ENCODE results near the gene NOD2.

The NOD2 gene

GRCh38 chr16:50712560-50712898 lies 19.1 kb downstream of the NOD2 start:
- DNase-seq (ENCODE audit: low read depth in 2 of 2, low spot score in 1 of 2) = no peak

GRCh38 chr16:50712956-50713355 lies 19.6 kb downstream of the NOD2 start:
- no peak for DNase-seq (ENCODE audit: low read depth in 2 of 2, low spot score in 1 of 2)

GRCh38 chr16:50717091-50717490 lies 23.7 kb downstream of the NOD2 start:
- DNase-seq (ENCODE audit: low read depth in 2 of 2, low spot score in 1 of 2) = no peak

GRCh38 chr16:50717494-50717893 lies 24.1 kb downstream of the NOD2 start:
- no peak for DNase-seq (ENCODE audit: low read depth in 2 of 2, low spot score in 1 of 2)

- no peak for DNase-seq (ENCODE audit: low read depth in 2 of 2, low spot score in 1 of 2)
These were observed 24.8 kb downstream of the NOD2 start for GRCh38 chr16:50718061-50718760.

GRCh38 chr16:50718761-50719400 lies 25.5 kb downstream of the NOD2 start:
- no peak for DNase-seq (ENCODE audit: low read depth in 2 of 2, low spot score in 1 of 2)

GRCh38 chr16:50719401-50720337 lies 26.3 kb downstream of the NOD2 start:
- no peak for DNase-seq (ENCODE audit: low read depth in 2 of 2, low spot score in 1 of 2)

- no peak for DNase-seq (ENCODE audit: low read depth in 2 of 2, low spot score in 1 of 2)
These were observed 28.4 kb downstream of the NOD2 start for GRCh38 chr16:50721549-50722404.

GRCh38 chr16:50722405-50722737 lies 29.0 kb downstream of the NOD2 start:
- DNase-seq (ENCODE audit: low read depth in 2 of 2, low spot score in 1 of 2) = no peak

- DNase-seq (ENCODE audit: low read depth in 2 of 2, low spot score in 1 of 2) = no peak
These were observed 29.6 kb downstream of the NOD2 start for GRCh38 chr16:50722960-50723359.

- DNase-seq (ENCODE audit: low read depth in 2 of 2, low spot score in 1 of 2) = no peak
These were observed 30.9 kb downstream of the NOD2 start for GRCh38 chr16:50724306-50724705.

- DNase-seq (ENCODE audit: low read depth in 2 of 2, low spot score in 1 of 2) = no peak
These were observed 38.0 kb downstream of the NOD2 start for GRCh38 chr16:50731130-50731988.

GRCh38 chr16:50731989-50732832 lies 38.8 kb downstream of the NOD2 start:
- DNase-seq (ENCODE audit: low read depth in 2 of 2, low spot score in 1 of 2) = no peak

GRCh38 chr16:50733468-50733867 lies 40.1 kb downstream of the NOD2 start:
- DNase-seq (ENCODE audit: low read depth in 2 of 2, low spot score in 1 of 2) = no peak

GRCh38 chr16:50735629-50736122 lies 42.3 kb downstream of the NOD2 start:
- DNase-seq (ENCODE audit: low read depth in 2 of 2, low spot score in 1 of 2) = no peak

GRCh38 chr16:50736448-50736847 lies 43.0 kb downstream of the NOD2 start:
- DNase-seq (ENCODE audit: low read depth in 2 of 2, low spot score in 1 of 2) = no peak

- DNase-seq (ENCODE audit: low read depth in 2 of 2, low spot score in 1 of 2) = no peak
These were observed 44.1 kb downstream of the NOD2 start for GRCh38 chr16:50737420-50737959.

GRCh38 chr16:50739031-50739430 lies 45.6 kb downstream of the NOD2 start:
- DNase-seq (ENCODE audit: low read depth in 2 of 2, low spot score in 1 of 2) = no peak

GRCh38 chr16:50740736-50741135 lies 47.3 kb downstream of the NOD2 start:
- no peak for DNase-seq (ENCODE audit: low read depth in 2 of 2, low spot score in 1 of 2)

Data from stimulated activated CD8-positive, alpha-beta memory T cell treated with anti-CD3 and anti-CD28 coated beads, Interleukin-4, amount 100 ng/mL, for 1 hour (primary cell).